Sigmoid colon (tissue), 7 donors: ENCODE data around the gene SUCLG1. TPM values are rescaled to one million over a fixed set of nuclear protein-coding genes. Genes with fewer than 3 reads are reported as not detected.

Experiments
- DNase-seq: peaks from one replicate; pipeline ENCODE4 v3.0.0-alpha.2; 2019
- H3K27ac ChIP-seq, 4 donors: fragments of 200-600 bp; sonication (generic); one replicate each; pipeline ENCODE4 v1.5.1; 2016 to 2019; ENCODE audit warnings: mild to moderate bottlenecking in 1 of 4
- H3K27me3 ChIP-seq, 3 donors: fragments of 200-600 bp; sonication (generic); one replicate each; pipeline ENCODE4 v1.5.1; 2019; ENCODE audit warnings: mild to moderate bottlenecking in 1 of 3
- H3K36me3 ChIP-seq, 4 donors: fragments of 200-600 bp; sonication (generic); one replicate each; pipeline ENCODE4 v1.5.1; 2016 to 2019
- H3K4me1 ChIP-seq, 4 donors: fragments of 200-600 bp; sonication (generic); one replicate each; pipeline ENCODE4 v1.5.1; 2017 to 2019
- H3K4me3 ChIP-seq, 4 donors: fragments of 200-600 bp; sonication (generic); one replicate each; pipeline ENCODE4 v1.5.1; 2017 to 2019; ENCODE audit warnings: mild to moderate bottlenecking in 2 of 4, moderate library complexity in 1 of 4
- H3K9me3 ChIP-seq, 4 donors: fragments of 200-600 bp in 3 of 4; sonication (generic) in 3 of 4; one replicate each; pipeline versions ENCODE4 v1.5.1 to v1.6.1; 2013 to 2019
- EP300 ChIP-seq, 4 donors: sonication (generic); formaldehyde crosslinking; IDR thresholded peaks; one replicate each; pipeline ENCODE4 v1.6.1; 2017; ENCODE audit warnings: antibody characterized with exemption in 4 of 4
- POLR2A ChIP-seq, 2 donors: fragments of 450-650 bp; IDR thresholded peaks; one replicate each; pipeline ENCODE4 v1.6.1; 2016; ENCODE audit warnings: antibody characterized with exemption in 2 of 2, mild to moderate bottlenecking in 2 of 2, moderate library complexity in 2 of 2
- POLR2AphosphoS5 ChIP-seq, 4 donors: sonication (generic); formaldehyde crosslinking; IDR thresholded peaks; one replicate each; pipeline ENCODE4 v1.6.1; 2017; ENCODE audit warnings: antibody characterized with exemption in 4 of 4
- whole genome bisulfite sequencing, 2 donors: extraction: QIAGEN DNeasy Blood & Tissue Kit; methylation state at CpG; one replicate each; pipeline ENCODE4 v1.1.7; 2013; 5-methylcytosine and 5-hydroxymethylcytosine counted together
- intact Hi-C: fragments of 100-400 bp; cut with DNase I; formaldehyde crosslinking; loops from one replicate; pipeline ENCODE4 v1.15.1; 2023
- polyA plus RNA-seq, 3 donors: library from polyadenylated mRNA; stranded (reverse); fragments of 200-250 nt; gene quantifications; one replicate each; pipeline ENCODE4 v1.2.3, GENCODE V29; 2013
- total RNA-seq, 4 donors: library from RNA; depleted of rRNA; stranded (reverse); fragments of >200 nt; gene quantifications; one replicate each; pipeline ENCODE4 v1.1.0, GENCODE V29; 2016
- TF ChIP-seq, protein P1 (sequence below), 4 experiments: fragments of 450-650 bp in 3 of 4; fragments of 200-600 bp in 1 of 4; IDR thresholded peaks; one replicate each; pipeline ENCODE4 v1.5.1; 2016 to 2019; ENCODE audit warnings: antibody characterized with exemption in 4 of 4, mild to moderate bottlenecking in 3 of 4, moderate library complexity in 2 of 4
- donor health status: healthy with polysubstance abuse.
- donor health status: Bipolar disorder and iron deficiency.
- donor health status: healthy.

SUCLG1 gene
- total and polyA plus RNA-seq, 7 donors = 75.6 to 423 (median 125) TPM

DNA sequence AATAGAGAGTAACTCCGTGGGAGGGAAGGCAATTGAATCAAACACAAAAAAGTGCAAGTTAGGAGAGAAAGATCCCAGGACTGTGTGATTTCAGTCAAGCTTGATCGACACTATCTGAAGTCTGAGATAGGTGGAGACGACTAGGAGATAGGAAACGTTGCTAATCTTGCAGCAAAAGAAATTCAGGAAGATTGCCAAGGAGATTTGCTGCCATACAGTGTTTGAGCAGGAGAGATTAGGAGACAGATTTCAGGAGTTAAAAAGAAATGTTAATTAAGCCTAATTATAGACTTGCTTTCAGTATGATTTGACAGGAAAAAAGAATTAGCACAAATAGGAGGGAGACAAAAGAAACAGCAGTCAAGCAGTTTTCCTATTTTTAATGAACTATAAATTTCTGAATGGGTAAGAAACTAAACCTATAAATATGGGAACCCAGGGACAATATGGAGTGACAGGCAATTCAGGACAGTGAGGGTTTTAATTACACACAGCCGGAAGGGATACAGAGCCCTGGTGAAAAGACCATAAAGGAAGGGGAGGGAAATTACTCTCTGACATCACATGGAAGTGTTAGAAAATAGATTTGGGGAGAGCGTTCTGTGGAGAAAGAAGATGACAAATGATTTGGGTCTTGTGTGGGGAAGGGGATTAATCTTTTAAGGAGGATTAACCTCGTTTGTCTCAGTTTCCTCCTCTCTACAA, 72.6 kb downstream of the SUCLG1 start:
- Histone ChIP-seq H3K9me3 (peaks cover 0 to 4% (median 0%) of the 10 kb centered on the region in 4 donors), H3K27ac (no peak overlapping the region), H3K27me3 (no peaks in the 10 kb centered on the region), H3K36me3 (no peaks in the 10 kb centered on the region), H3K4me1 (no peaks in the 10 kb centered on the region), H3K4me3 (no peak overlapping the region)
- intact Hi-C loops = no loop called here
- no peak for TF ChIP-seq POLR2AphosphoS5 (IDR thresholded peaks at IDR 0.05)
- TF ChIP-seq, protein P1, sequence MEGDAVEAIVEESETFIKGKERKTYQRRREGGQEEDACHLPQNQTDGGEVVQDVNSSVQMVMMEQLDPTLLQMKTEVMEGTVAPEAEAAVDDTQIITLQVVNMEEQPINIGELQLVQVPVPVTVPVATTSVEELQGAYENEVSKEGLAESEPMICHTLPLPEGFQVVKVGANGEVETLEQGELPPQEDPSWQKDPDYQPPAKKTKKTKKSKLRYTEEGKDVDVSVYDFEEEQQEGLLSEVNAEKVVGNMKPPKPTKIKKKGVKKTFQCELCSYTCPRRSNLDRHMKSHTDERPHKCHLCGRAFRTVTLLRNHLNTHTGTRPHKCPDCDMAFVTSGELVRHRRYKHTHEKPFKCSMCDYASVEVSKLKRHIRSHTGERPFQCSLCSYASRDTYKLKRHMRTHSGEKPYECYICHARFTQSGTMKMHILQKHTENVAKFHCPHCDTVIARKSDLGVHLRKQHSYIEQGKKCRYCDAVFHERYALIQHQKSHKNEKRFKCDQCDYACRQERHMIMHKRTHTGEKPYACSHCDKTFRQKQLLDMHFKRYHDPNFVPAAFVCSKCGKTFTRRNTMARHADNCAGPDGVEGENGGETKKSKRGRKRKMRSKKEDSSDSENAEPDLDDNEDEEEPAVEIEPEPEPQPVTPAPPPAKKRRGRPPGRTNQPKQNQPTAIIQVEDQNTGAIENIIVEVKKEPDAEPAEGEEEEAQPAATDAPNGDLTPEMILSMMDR (IDR thresholded peaks at IDR 0.05) = no peak
- no peak for TF ChIP-seq EP300 (IDR thresholded peaks at IDR 0.05)
- no peak for TF ChIP-seq POLR2A (IDR thresholded peaks at IDR 0.05)
- no peak for DNase-seq
- 17 to 25% methylated on average over 7 of the region's 7 CpGs for WGBS, 2 donors

DNA sequence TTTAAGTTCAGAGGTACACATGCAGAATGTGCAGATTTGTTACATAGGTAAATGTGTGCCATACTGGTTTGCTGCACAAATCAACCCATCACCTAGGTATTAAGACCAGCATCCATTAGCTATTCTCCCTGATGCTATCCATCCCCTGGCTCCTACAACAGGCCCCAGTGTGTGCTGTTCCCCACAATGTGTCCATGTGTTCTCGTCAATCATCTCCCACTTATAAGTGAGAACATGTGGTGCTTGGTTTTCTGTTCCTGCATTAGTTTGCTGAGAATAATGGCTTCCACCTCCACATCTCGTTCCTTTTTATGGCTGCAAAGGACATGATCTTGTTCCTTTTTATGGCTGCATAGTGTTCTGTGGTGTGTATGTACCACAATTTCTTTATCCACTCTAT, 75.8 kb downstream of the SUCLG1 start:
- Histone ChIP-seq H3K4me1 (no peaks in the 10 kb centered on the region), H3K27ac (no peak overlapping the region), H3K4me3 (no peak overlapping the region), H3K36me3 (no peaks in the 10 kb centered on the region), H3K9me3 (peaks cover 0 to 4% (median 0%) of the 10 kb centered on the region in 4 donors), H3K27me3 (no peaks in the 10 kb centered on the region)
- intact Hi-C loops = no loop called here
- 75 to 85% methylated on average over 2 of the region's 2 CpGs for WGBS, 2 donors
- TF ChIP-seq POLR2A (IDR thresholded peaks at IDR 0.05) = no peak
- no peak for TF ChIP-seq EP300 (IDR thresholded peaks at IDR 0.05)
- no peak for TF ChIP-seq POLR2AphosphoS5 (IDR thresholded peaks at IDR 0.05)
- TF ChIP-seq, protein P1 (IDR thresholded peaks at IDR 0.05) = no peak
- DNase-seq = no peak

DNA sequence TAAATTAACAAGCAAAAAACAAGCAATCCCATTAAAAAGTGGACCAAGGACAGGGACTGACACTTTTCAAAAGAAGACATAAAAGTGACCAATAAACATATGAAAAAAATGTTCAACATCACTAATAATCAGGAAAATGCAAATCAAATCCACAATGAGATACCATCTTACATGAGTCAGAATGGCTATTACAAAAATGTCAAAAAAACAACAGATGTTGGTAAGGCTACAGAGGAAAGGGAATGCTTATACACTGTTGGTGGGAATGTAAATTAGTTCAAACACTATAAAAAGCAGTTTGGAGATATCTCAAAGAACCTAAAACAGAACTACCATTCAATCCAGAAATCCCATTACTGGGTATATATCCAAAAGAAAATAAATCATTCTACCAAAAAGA, 78.2 kb downstream of the SUCLG1 start:
- Histone ChIP-seq H3K27me3 (no peaks in the 10 kb centered on the region), H3K9me3 (peaks cover 0 to 4% (median 0%) of the 10 kb centered on the region in 4 donors), H3K36me3 (no peaks in the 10 kb centered on the region), H3K4me1 (no peaks in the 10 kb centered on the region), H3K4me3 (no peak overlapping the region), H3K27ac (no peak overlapping the region)
- TF ChIP-seq POLR2A (IDR thresholded peaks at IDR 0.05) (no peak), EP300 (IDR thresholded peaks at IDR 0.05) (no peak), POLR2AphosphoS5 (IDR thresholded peaks at IDR 0.05) (no peak)
- TF ChIP-seq, protein P1 (IDR thresholded peaks at IDR 0.05) = no peak
- intact Hi-C loops = no loop called here
- DNase-seq = no peak

DNA sequence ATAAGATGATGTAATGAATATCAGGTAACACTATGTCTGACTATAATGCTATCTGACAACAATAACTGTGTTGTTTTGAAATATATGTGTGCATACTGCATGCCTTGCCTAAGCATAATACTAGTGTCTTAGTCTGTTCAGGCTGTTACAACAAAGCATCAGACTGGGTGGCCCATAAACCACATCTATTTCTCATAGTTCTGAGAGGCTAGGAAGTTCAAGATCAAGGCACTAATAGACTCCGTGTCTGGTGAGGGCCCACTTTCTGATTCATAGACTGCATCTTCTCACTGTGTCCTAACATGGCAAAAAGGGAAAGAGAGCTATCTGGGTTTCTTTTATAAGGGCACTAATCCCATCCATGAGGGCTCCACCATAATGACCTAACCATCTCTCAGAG, 80.1 kb downstream of the SUCLG1 start:
- no peak for TF ChIP-seq POLR2AphosphoS5 (IDR thresholded peaks at IDR 0.05)
- TF ChIP-seq EP300 (IDR thresholded peaks at IDR 0.05) = no peak
- TF ChIP-seq POLR2A (IDR thresholded peaks at IDR 0.05) = no peak
- TF ChIP-seq, protein P1 (IDR thresholded peaks at IDR 0.05) = no peak
- Histone ChIP-seq H3K4me1 (no peaks in the 10 kb centered on the region), H3K9me3 (no peaks in the 10 kb centered on the region), H3K27ac (no peak overlapping the region), H3K36me3 (no peaks in the 10 kb centered on the region), H3K27me3 (no peaks in the 10 kb centered on the region), H3K4me3 (no peak overlapping the region)
- DNase-seq = no peak
- WGBS, 2 donors = 91 to 92% methylated on average over 1 of the region's 1 CpG
- intact Hi-C loops = no loop called here

DNA sequence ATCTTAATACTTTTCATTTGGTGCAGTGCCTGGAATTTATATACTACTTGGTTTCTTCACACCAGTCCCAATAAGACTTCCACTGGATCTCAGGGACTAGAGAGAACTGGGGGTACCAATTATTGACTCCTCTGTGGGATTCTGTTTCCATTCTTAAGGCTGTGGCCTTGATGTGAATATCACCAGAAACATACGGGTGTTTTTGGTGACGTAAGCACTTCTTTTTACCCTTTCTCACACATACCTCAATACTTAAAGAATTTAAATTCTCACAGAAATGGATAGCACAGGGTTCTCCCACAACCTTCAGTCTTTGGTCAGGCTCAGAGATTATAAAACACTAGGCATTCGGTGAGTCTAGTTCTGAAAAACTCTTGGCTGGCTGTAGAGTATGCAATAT, 84.1 kb downstream of the SUCLG1 start:
- Histone ChIP-seq H3K27ac (no peak overlapping the region), H3K4me3 (no peak overlapping the region), H3K9me3 (no peaks in the 10 kb centered on the region), H3K36me3 (no peaks in the 10 kb centered on the region), H3K27me3 (no peaks in the 10 kb centered on the region), H3K4me1 (no peaks in the 10 kb centered on the region)
- intact Hi-C loops = no loop called here
- TF ChIP-seq EP300 (IDR thresholded peaks at IDR 0.05) = no peak
- TF ChIP-seq, protein P1 (IDR thresholded peaks at IDR 0.05) = no peak
- TF ChIP-seq POLR2A (IDR thresholded peaks at IDR 0.05) = no peak
- no peak for TF ChIP-seq POLR2AphosphoS5 (IDR thresholded peaks at IDR 0.05)
- no peak for DNase-seq
- 91 to 98% methylated on average over 3 of the region's 3 CpGs for WGBS, 2 donors
